ENCODE results near the gene FNDC3B.

- TF ChIP-seq NFIC (IDR thresholded peaks at IDR 0.05) (no peak), TCF12 (IDR thresholded peaks at IDR 0.05; ENCODE audit: low read depth) (no peak), TAF1 (IDR thresholded peaks at IDR 0.05; ENCODE audit: low read depth) (no peak), CREB1 (IDR thresholded peaks at IDR 0.05; ENCODE audit: low read depth) (no peak), FOXM1 (IDR thresholded peaks at IDR 0.05; ENCODE audit: borderline replicate concordance, low read depth) (no peak), EP300 (IDR thresholded peaks at IDR 0.05; ENCODE audit: borderline replicate concordance) (no peak), YY1 (IDR thresholded peaks at IDR 0.05; ENCODE audit: low read depth) (peak; percentile 91), MAX (IDR thresholded peaks at IDR 0.05) (peak; percentile 44; the same call in 1 of the 2 replicates), CEBPB (IDR thresholded peaks at IDR 0.05) (no peak), EGR1 (IDR thresholded peaks at IDR 0.05) (no peak)
Observed at GRCh38 chr3:172104471-172105072, 65.2 kb downstream of the FNDC3B start.

All from Ishikawa (cell line).